Measurements from ENCODE around the gene COG5.
A peak's percentile ranks its signal among the peaks of the same experiment; 100 is the strongest.

The COG5 gene

DNA sequence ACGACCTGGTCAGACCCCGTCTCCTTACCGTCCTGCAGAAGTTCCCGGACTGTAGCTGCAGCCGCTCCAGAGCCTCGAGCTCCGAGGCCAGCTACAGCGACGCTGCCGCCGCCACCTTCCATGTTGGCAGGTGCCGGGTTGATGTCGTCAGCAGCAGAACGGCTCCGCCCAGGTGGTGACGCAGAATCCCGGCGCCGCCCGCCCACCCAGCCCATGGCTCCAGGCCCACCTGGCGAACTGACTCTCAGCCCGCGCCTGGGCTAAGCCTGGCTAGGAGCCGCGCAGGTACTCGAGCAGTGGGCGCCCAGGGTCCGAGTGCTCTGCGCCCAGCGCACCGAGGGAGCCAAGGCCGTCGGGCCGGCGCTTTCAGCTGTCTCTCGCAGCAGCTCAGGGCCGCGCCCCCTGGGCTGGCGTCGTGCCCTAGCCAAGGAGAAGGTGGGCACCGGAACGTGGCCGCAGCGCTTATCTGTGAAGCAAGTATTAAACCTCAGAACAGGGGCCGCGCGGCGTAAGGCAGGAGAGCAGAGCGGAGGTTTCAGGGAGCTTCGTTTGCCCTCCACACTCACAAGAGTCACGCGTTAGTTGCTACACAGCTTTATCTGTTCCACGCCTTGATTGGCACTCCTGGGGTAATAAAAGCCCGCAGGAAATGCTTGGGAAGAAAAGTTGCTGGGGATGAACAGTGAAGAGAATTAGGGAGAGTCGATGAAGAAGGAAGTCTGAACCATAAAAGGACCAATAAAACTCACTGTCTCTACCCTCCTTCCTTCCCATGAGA is at the start of gene COG5, which contains the start of gene DUS4L:
TSS of gene COG5 (minus strand) at position 146 of the 778 bp plus-strand sequence. CDS start at position 122, 24 bp downstream.
TSS of gene DUS4L (plus strand) at position 197 of the 778 bp plus-strand sequence. CDS start 3,100 bp downstream, outside the sequence.
- peak within 1 kb of the TSS; percentile 87 for H3K4me3 Mint-ChIP-seq
- H3K27me3 Mint-ChIP-seq: no peaks in the 10 kb centered on the region
- H3K27ac Mint-ChIP-seq: peak within 1 kb of the TSS; percentile 88
- H3K36me3 Mint-ChIP-seq (ENCODE audit: low read depth): peaks cover 11% of the 10 kb centered on the region
- H3K4me1 Mint-ChIP-seq (ENCODE audit: low read depth): peaks cover 59% of the 10 kb centered on the region
- no peaks in the 10 kb centered on the region for H3K9me3 Mint-ChIP-seq

DNA sequence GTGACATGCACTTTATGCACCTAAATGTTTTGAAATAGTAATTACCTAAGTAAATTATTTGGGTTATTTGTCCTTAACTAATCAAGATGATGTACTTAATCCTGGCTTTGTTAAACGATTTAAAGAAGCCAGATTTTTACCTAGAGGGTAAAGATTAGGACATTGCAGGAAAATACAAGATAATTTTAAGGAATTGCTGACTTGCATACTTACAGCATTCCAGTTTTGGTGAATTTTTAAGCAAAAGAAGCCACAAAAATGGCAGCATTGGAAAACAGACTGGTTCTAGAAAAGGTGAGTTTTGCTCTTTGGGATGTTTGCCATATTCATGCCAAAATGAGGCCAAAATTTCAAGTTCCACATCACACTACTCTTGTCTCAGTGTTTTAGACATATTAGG is 49.7 kb upstream of the COG5 start:
- no peak overlapping the region for H3K4me3 Mint-ChIP-seq
- H3K27ac Mint-ChIP-seq: no peak overlapping the region
- no peaks in the 10 kb centered on the region for H3K4me1 Mint-ChIP-seq (ENCODE audit: low read depth)
- H3K9me3 Mint-ChIP-seq: no peaks in the 10 kb centered on the region
- peaks cover 47% of the 10 kb centered on the region for H3K36me3 Mint-ChIP-seq (ENCODE audit: low read depth)
- H3K27me3 Mint-ChIP-seq: no peaks in the 10 kb centered on the region

- Mint-ChIP-seq H3K36me3 (ENCODE audit: low read depth) (peaks cover 34% of the 10 kb centered on the region), H3K27ac (no peak overlapping the region), H3K4me1 (ENCODE audit: low read depth) (no peaks in the 10 kb centered on the region), H3K27me3 (no peaks in the 10 kb centered on the region), H3K4me3 (no peak overlapping the region), H3K9me3 (no peaks in the 10 kb centered on the region)
These were observed 46.6 kb upstream of the COG5 start for GRCh38 chr7:107610323-107610722.

GRCh38 chr7:107609811-107610261 is 46.1 kb upstream of the COG5 start:
- peaks cover 34% of the 10 kb centered on the region for H3K36me3 Mint-ChIP-seq (ENCODE audit: low read depth)

DNA sequence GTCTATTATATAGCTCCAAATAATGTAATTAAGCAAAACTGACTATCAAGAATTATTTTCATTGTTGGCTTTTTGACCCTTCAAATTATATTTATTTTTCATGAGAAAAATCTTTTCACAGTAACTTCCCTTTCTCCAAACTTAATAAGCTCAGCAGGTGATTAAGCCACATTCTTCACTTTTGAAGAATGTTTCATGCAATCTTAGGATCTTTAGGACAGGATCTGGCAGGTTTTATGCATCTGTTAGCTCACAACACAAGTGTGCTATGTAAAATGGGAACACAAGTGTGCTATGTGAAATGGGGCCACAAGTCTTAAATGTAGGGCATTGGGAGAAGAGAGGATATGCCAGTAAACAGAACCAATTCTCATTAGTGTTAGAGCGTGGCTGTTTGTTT is 42.6 kb upstream of the COG5 start:
- Mint-ChIP-seq H3K27ac (no peak overlapping the region), H3K36me3 (ENCODE audit: low read depth) (peaks cover 32% of the 10 kb centered on the region), H3K4me3 (no peak overlapping the region), H3K4me1 (ENCODE audit: low read depth) (no peaks in the 10 kb centered on the region), H3K9me3 (no peaks in the 10 kb centered on the region), H3K27me3 (no peaks in the 10 kb centered on the region)

More at GRCh38 chr7:107609811-107610261, 46.1 kb upstream of the COG5 start:
- H3K9me3 Mint-ChIP-seq: no peaks in the 10 kb centered on the region
- no peak overlapping the region for H3K27ac Mint-ChIP-seq
- H3K4me3 Mint-ChIP-seq: no peak overlapping the region
- H3K27me3 Mint-ChIP-seq: no peaks in the 10 kb centered on the region
- no peaks in the 10 kb centered on the region for H3K4me1 Mint-ChIP-seq (ENCODE audit: low read depth)

GRCh38 chr7:107605218-107605815 is 41.6 kb upstream of the COG5 start:
- Mint-ChIP-seq H3K36me3 (ENCODE audit: low read depth) (peaks cover 32% of the 10 kb centered on the region), H3K4me3 (no peak overlapping the region), H3K9me3 (no peaks in the 10 kb centered on the region), H3K27ac (no peak overlapping the region), H3K27me3 (no peaks in the 10 kb centered on the region), H3K4me1 (ENCODE audit: low read depth) (no peaks in the 10 kb centered on the region)

GRCh38 chr7:107600816-107601215 is 37.1 kb upstream of the COG5 start:
- no peak overlapping the region for H3K4me3 Mint-ChIP-seq
- no peaks in the 10 kb centered on the region for H3K4me1 Mint-ChIP-seq (ENCODE audit: low read depth)
- no peaks in the 10 kb centered on the region for H3K9me3 Mint-ChIP-seq
- H3K36me3 Mint-ChIP-seq (ENCODE audit: low read depth): peaks cover 27% of the 10 kb centered on the region
- H3K27ac Mint-ChIP-seq: no peak overlapping the region
- no peaks in the 10 kb centered on the region for H3K27me3 Mint-ChIP-seq

- H3K9me3 Mint-ChIP-seq: no peaks in the 10 kb centered on the region
- H3K27ac Mint-ChIP-seq: no peak overlapping the region
- H3K4me3 Mint-ChIP-seq: no peak overlapping the region
- H3K36me3 Mint-ChIP-seq (ENCODE audit: low read depth): peaks cover 30% of the 10 kb centered on the region
- H3K4me1 Mint-ChIP-seq (ENCODE audit: low read depth): no peaks in the 10 kb centered on the region
- H3K27me3 Mint-ChIP-seq: no peaks in the 10 kb centered on the region
These were observed 35.5 kb upstream of the COG5 start for GRCh38 chr7:107599262-107599661.

- no peaks in the 10 kb centered on the region for H3K4me1 Mint-ChIP-seq (ENCODE audit: low read depth)
- no peak overlapping the region for H3K4me3 Mint-ChIP-seq
- peaks cover 26% of the 10 kb centered on the region for H3K36me3 Mint-ChIP-seq (ENCODE audit: low read depth)
- H3K27me3 Mint-ChIP-seq: no peaks in the 10 kb centered on the region
- no peak overlapping the region for H3K27ac Mint-ChIP-seq
- H3K9me3 Mint-ChIP-seq: no peaks in the 10 kb centered on the region
These were observed 34.2 kb upstream of the COG5 start for GRCh38 chr7:107597953-107598352.

DNA sequence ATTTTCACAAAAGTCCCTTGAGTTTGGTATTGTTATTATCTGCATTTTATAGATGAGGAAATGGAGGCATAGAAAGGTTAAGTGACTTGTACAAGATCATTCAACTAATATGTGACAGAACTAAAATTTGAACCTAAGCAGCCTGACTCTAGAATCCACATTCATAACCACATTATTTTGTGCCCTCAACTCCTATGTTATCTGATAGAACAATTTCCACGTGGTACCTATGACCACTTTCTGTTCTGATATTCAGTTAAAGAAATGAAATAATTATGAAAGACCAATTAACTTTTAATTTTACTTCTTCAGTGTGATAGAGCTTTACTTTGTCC is 33.8 kb upstream of the COG5 start:
- Mint-ChIP-seq H3K9me3 (no peaks in the 10 kb centered on the region), H3K27ac (no peak overlapping the region), H3K4me1 (ENCODE audit: low read depth) (no peaks in the 10 kb centered on the region), H3K27me3 (no peaks in the 10 kb centered on the region), H3K36me3 (ENCODE audit: low read depth) (peaks cover 25% of the 10 kb centered on the region), H3K4me3 (no peak overlapping the region)

DNA sequence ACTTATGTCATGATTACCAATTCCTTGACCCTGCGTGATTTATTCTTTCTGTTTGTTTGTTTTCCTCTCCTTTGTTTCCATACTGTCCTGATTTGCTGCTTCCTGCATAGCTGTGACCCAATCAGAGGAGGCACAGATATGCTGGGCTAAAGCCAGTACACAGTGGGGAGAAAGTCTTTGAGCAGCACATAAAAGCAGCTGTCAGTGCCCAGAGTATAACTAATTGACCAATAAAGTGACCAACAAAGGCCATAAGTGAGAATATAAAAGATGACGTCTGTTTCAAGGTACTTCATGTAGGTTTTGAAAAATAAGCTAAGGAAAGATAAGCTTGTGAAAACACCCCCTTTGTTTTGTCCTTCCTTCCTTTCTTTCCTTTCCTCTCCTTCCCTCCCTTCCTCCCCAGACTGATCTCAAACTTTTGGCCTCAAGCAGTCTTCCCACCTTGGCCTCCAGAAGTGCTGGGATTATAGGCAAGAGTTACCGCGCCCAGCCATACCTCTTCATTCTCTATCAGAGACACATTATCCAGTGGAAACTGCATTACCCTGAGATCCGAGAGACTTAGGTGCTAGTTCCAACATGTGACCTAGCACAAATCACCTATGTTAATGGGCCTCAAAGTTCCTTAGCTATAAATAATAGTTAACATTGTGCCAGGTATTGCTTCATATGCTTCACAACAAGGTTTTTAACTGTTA is 33.3 kb upstream of the COG5 start:
- H3K4me1 Mint-ChIP-seq (ENCODE audit: low read depth): no peaks in the 10 kb centered on the region
- peaks cover 20% of the 10 kb centered on the region for H3K36me3 Mint-ChIP-seq (ENCODE audit: low read depth)
- H3K27ac Mint-ChIP-seq: no peak overlapping the region
- no peaks in the 10 kb centered on the region for H3K27me3 Mint-ChIP-seq
- H3K9me3 Mint-ChIP-seq: no peaks in the 10 kb centered on the region
- H3K4me3 Mint-ChIP-seq: no peak overlapping the region

DNA sequence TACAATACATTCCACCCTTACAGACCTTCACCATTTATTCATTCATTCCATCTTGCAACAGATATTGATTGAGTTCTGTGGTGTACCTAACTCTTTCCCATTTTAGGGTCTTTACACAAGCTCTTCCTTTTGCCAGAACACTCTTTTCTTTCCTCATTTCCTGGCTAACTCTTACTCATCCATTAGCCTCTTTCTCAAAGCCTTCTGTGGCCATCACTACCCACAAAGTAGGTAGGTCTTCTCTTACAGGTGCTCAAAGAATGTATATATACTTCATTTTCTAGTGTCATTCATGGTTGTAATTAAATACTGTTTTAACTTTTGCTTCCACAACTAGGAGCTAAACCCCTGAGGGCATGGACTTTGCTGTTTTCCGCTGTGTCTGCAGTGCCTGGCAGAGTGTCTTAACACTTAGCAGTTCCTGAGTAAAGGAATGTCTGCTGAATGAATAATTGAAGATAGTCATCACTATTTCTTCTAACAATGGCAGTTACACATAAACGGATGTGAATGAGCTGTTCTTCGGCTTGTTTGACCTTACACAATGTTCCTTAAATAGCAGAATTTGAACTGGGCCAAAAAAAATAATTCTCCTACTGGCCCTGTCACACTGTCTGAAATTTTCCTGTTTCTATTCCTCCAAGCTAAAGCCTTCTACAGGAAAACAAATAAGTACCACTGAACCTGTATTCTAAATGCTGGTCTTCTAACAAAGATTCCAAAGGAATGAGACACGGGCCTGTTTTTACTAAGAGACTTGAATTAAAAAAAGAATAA is 31.4 kb upstream of the COG5 start:
- Mint-ChIP-seq H3K27ac (no peak overlapping the region), H3K4me3 (no peak overlapping the region), H3K36me3 (ENCODE audit: low read depth) (peaks cover 13% of the 10 kb centered on the region), H3K27me3 (no peaks in the 10 kb centered on the region), H3K4me1 (ENCODE audit: low read depth) (no peaks in the 10 kb centered on the region), H3K9me3 (no peaks in the 10 kb centered on the region)

- H3K4me1 Mint-ChIP-seq (ENCODE audit: low read depth): no peaks in the 10 kb centered on the region
- H3K9me3 Mint-ChIP-seq: no peaks in the 10 kb centered on the region
- H3K36me3 Mint-ChIP-seq (ENCODE audit: low read depth): peaks cover 14% of the 10 kb centered on the region
- H3K4me3 Mint-ChIP-seq: no peak overlapping the region
- H3K27me3 Mint-ChIP-seq: no peaks in the 10 kb centered on the region
- no peak overlapping the region for H3K27ac Mint-ChIP-seq
These were observed 29.3 kb upstream of the COG5 start for GRCh38 chr7:107593025-107593410.

GRCh38 chr7:107592361-107593024 is 28.8 kb upstream of the COG5 start:
- Mint-ChIP-seq H3K4me3 (no peak overlapping the region), H3K27me3 (no peaks in the 10 kb centered on the region), H3K4me1 (ENCODE audit: low read depth) (no peaks in the 10 kb centered on the region), H3K27ac (no peak overlapping the region), H3K9me3 (no peaks in the 10 kb centered on the region), H3K36me3 (ENCODE audit: low read depth) (peaks cover 14% of the 10 kb centered on the region)
